Stimulated activated CD4-positive, alpha-beta T cell treated with anti-CD3 and anti-CD28 coated beads, Interleukin-1b, Interleukin-23, amount 100 ng/mL, for 1 hour (primary cell): ENCODE results near the gene OSGEPL1.
"Not testable (repeated sequence)": the region's sequence is repeated elsewhere in the genome, so short reads cannot be mapped to it uniquely, and the experiment has no call there.

Source experiments
- DNase-seq, 2 donors: peaks; one replicate each; pipeline ENCODE4 v3.0.0-alpha.2; 2020; ENCODE audit warnings: low read depth in 2 of 2

Gene OSGEPL1

GRCh38 chr2:189751080-189751658 is 11.4 kb downstream of the OSGEPL1 start:
- no peak for DNase-seq

- no peak for DNase-seq
Observed at GRCh38 chr2:189729430-189729829, 33.2 kb downstream of the OSGEPL1 start.

- DNase-seq, result no peak
Observed at GRCh38 chr2:189726849-189727248, 35.7 kb downstream of the OSGEPL1 start.

- no peak for DNase-seq
Observed at GRCh38 chr2:189726271-189726670, 36.3 kb downstream of the OSGEPL1 start.

- DNase-seq, result no peak
Observed at GRCh38 chr2:189723192-189723591, 39.4 kb downstream of the OSGEPL1 start.

GRCh38 chr2:189719571-189719970 is 43.0 kb downstream of the OSGEPL1 start:
- no peak for DNase-seq

- not testable (repeated sequence) for DNase-seq
Observed at GRCh38 chr2:189717593-189717992, 45.0 kb downstream of the OSGEPL1 start.

GRCh38 chr2:189709501-189710221 is 52.9 kb downstream of the OSGEPL1 start:
- DNase-seq, result no peak

- no peak for DNase-seq
Observed at GRCh38 chr2:189702071-189702470, 60.5 kb downstream of the OSGEPL1 start.

GRCh38 chr2:189700681-189701080 is 61.9 kb downstream of the OSGEPL1 start:
- DNase-seq, result no peak

GRCh38 chr2:189698020-189698887 is 64.3 kb downstream of the OSGEPL1 start:
- no peak for DNase-seq
